Measurements from ENCODE around the gene SPRR2F.

SPRR2F gene

DNA sequence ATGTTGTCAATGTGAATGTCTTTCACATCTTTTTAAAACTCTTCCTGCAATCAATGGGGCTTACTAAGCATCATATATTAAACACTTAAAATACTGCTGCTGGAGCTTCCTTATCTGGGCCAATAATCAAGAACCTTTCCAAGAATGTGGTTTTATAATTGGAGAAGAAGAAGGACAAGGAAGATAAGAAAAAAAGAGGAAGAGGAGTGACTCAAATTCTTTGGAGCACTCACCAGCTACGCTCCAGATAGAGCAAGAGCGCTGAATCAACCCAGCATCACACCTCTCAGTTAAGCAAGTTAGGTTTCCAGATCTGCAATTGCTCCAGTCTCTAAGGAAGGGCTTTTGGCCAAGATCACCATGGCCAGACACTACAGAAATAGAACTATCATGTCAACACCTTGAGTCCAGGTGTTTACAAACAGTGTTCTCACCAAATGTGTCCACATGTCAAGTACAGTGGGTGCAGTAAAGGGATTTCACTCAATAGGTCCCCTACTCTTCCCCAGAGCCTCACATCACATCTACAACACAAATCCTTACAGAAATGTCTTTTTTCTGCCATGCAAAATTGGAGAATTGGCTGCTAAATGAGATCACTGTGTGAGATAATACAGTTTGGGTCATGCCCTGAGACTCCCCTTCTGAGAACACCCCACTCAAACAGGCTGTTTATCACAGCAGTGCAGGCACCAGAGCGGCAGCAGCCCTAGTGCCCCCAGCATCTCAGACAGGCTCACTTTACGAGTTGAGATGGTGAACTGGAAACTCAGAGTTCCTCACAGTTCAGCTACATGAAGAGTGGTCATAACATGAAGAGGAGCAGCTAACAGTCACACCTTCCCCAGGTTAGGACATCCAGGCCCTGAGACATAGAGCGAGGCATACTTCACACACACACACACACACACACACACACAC is 40.2 kb downstream of the SPRR2F start:
- DNase-seq, result no peak

DNA sequence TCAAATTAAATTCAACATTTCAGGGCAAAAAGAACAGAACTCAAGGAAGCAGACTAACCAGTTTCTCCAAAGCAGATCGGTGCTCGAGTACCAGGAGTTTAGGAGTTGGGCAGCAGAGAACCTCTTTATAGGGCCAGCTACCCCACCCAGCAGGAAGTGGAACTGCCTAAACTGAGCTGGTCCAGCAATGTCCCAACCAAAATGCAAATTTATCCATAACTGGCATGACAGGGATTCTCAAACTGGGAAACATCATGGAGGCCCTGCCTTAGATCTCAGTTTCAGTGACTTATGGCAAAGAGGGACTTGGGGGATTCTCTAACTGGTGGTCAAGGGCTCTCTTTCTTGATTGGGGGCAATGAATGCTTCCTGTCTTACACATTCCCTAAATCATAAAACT is 41.8 kb downstream of the SPRR2F start, which contains the start of gene SPRR2B:
Gene SPRR2B, minus strand, starts transcription at position 101 of the 400 bp plus-strand sequence. CDS start 772 bp downstream, outside the sequence.
- no peak for DNase-seq

DNA sequence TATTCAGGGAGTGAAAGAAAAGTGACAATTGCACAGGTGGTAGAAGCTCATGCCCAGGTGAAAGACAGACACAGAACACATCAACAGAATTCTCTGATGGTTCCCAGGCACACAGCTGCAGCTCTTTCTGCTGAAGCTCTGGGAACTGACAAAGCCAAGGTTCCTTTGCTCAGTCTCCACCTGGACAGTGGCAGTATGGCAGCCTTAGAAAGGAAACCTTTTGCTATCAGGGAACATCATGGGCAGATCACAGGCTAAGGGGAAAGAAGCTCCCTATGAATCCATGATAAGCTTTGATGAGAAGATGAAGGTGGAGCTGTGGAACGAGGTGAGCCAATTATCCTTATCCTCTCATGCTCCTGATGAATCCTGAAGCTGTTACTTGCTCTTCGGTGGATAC is 43.1 kb downstream of the SPRR2F start:
- DNase-seq, result no peak

All from NCI-H526 treated with DMSO at 0.1 percent for 48 hours (cell line).